Endothelial cell of umbilical vein (primary cell): ENCODE measurements around the gene PDK2.

Experiments used
- EZH2 ChIP-seq: IDR thresholded peaks from 2 replicates; pipeline ENCODE4 v1.6.1; 2012; ENCODE audit warnings: borderline replicate concordance, low read depth, mild to moderate bottlenecking, moderate library complexity, low read length, inconsistent platforms; ENCODE audit not compliant: severe bottlenecking
- FOS ChIP-seq: IDR thresholded peaks from 2 replicates; pipeline ENCODE4 v1.6.1; 2011; ENCODE audit warnings: mild to moderate bottlenecking, low read length, moderate library complexity, borderline replicate concordance; ENCODE audit not compliant: insufficient read depth
- GATA2 ChIP-seq: IDR thresholded peaks from 2 replicates; pipeline ENCODE4 v1.7.0; 2011; ENCODE audit warnings: low read depth, mild to moderate bottlenecking, moderate library complexity, mixed read lengths, low read length; ENCODE audit not compliant: insufficient read length, insufficient read depth
- JUN ChIP-seq: IDR thresholded peaks from 2 replicates; pipeline ENCODE4 v1.6.1; 2011; ENCODE audit warnings: borderline replicate concordance, low read depth; ENCODE audit not compliant: insufficient read length, insufficient read depth
- MAX ChIP-seq: IDR thresholded peaks from 2 replicates; pipeline ENCODE4 v1.6.1; 2011; ENCODE audit not compliant: insufficient read depth, insufficient read length
- MYC ChIP-seq: IDR thresholded peaks from one replicate; pipeline ENCODE4 v1.6.1; 2011; ENCODE audit warnings: mild to moderate bottlenecking, low read depth, low read length
- POLR2A ChIP-seq: IDR thresholded peaks from 2 replicates; pipeline ENCODE4 v1.6.1; 2012; ENCODE audit warnings: low read depth, mild to moderate bottlenecking, control low read depth, low read length
- POLR2AphosphoS5 ChIP-seq: IDR thresholded peaks from 2 replicates; pipeline ENCODE4 v1.6.1; 2012; ENCODE audit warnings: low read depth, mild to moderate bottlenecking, control low read depth, low read length, moderate library complexity; ENCODE audit not compliant: insufficient read depth
- TF ChIP-seq, protein P1 (sequence below), 2 donors: IDR thresholded peaks; 1 replicate in 1 of 2; 2 replicates in 1 of 2; pipeline ENCODE4 v1.5.1; 2011; ENCODE audit warnings: low read length in 2 of 2, mild to moderate bottlenecking in 2 of 2, moderate library complexity in 2 of 2, control low read depth in 1 of 2, inconsistent platforms in 1 of 2, low read depth in 1 of 2; ENCODE audit not compliant: insufficient read depth in 1 of 2; ENCODE audit errors: extremely low read depth in 1 of 2

GRCh38 chr17:50072130-50072529 is 23.0 kb upstream of the PDK2 start:
- TF ChIP-seq, protein P1, sequence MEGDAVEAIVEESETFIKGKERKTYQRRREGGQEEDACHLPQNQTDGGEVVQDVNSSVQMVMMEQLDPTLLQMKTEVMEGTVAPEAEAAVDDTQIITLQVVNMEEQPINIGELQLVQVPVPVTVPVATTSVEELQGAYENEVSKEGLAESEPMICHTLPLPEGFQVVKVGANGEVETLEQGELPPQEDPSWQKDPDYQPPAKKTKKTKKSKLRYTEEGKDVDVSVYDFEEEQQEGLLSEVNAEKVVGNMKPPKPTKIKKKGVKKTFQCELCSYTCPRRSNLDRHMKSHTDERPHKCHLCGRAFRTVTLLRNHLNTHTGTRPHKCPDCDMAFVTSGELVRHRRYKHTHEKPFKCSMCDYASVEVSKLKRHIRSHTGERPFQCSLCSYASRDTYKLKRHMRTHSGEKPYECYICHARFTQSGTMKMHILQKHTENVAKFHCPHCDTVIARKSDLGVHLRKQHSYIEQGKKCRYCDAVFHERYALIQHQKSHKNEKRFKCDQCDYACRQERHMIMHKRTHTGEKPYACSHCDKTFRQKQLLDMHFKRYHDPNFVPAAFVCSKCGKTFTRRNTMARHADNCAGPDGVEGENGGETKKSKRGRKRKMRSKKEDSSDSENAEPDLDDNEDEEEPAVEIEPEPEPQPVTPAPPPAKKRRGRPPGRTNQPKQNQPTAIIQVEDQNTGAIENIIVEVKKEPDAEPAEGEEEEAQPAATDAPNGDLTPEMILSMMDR (IDR thresholded peaks at IDR 0.05; ENCODE audit: extremely low read depth in 1 of 2, insufficient read depth in 1 of 2, low read depth in 1 of 2, low read length in 2 of 2) = no peak
- TF ChIP-seq POLR2A (no peak), FOS (no peak), EZH2 (no peak), MAX (no peak), POLR2AphosphoS5 (no peak), JUN (no peak), MYC (no peak), GATA2 (no peak)
